ENCODE data around the gene KDM4B.

The KDM4B gene

GRCh38 chr19:5184930-5185329 is 216.0 kb downstream of the KDM4B start:
- in situ Hi-C loops (cut with HindIII; ENCODE audit: low sequenced_read_pairs): no loop called here
- TF ChIP-seq CTCF (IDR thresholded peaks at IDR 0.05; ENCODE audit: low read depth, low read length): no peak
- no peak for DNase-seq (ENCODE audit: low read depth, low spot score)
- H3K4me3 ChIP-seq (ENCODE audit: low read depth, low read length): no peak overlapping the region

DNA sequence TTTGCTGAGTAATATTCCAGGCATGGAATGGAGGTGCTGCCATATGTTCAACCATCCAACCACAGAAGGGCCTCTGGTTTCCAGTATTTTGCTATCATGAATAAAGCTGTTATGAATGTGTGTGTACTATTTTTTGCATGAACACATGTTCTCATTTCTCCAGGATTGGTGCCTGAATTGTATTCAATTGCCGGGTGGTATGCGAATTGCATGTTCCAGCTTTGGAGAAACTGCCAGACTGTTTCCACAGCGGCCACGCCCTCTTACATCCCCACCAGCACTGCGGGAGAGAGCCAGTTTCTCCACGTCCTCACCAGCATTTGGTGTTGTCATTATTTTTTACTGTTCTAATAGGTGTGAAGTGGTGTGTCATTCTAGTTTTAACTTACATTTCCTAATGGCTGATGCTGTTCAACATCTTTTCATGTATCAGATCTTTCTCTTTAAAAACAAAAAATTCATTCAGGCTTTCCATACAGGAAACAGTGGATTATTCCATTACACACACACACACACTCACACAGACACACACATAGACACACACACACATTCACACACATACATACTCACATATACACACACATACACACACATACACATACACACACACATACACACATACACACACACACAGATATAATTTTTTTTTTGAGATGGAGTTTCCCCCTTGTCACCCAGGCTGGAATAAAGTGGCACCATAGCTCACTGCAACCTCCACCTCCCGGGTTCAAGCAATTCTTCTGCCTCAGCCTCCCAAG is 217.6 kb downstream of the KDM4B start:
- TF ChIP-seq CTCF (IDR thresholded peaks at IDR 0.05; ENCODE audit: low read depth, low read length): no peak
- in situ Hi-C loops (cut with HindIII; ENCODE audit: low sequenced_read_pairs): no loop called here
- DNase-seq (ENCODE audit: low read depth, low spot score): peak; percentile 52

DNA sequence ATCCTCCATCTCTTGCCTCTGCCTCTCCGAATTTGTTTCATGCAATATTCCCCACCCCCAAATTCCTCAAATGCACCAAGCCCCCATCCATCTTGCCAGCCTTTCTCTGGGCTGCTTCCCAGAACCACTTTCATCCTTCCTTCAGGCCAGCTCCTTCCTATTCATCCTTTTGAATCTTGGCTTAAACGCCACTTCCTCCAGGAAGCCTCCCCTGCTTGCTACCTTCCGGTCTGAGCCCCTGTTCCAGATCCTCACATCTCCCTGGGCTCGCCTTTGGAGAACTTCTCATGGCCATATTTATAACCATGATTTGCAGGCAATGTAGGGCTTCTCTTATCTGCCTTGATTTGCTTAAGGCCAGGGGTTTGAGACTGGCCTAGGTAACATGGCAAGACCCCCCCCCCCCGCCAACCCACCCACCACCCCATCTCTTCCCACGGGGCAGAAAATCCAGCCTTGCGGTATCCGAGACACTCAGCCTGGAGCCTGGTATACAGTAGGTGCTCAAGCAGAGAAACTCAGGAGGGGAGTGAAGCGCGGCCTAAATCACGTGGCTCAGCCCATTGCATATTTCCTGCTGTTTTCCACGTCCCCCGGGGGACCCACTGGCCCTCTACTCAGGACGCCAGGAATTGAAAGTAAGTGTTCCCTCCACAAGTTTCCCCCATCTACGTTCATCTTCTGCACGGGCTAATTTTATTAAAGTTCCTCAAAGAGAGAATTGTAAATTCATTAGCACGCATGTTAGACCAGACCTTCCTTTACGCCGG is 219.8 kb downstream of the KDM4B start:
- DNase-seq (ENCODE audit: low read depth, low spot score): no peak
- no peak for TF ChIP-seq CTCF (IDR thresholded peaks at IDR 0.05; ENCODE audit: low read depth, low read length)
- in situ Hi-C loops (cut with HindIII; ENCODE audit: low sequenced_read_pairs): no loop called here
- H3K4me3 ChIP-seq (ENCODE audit: low read depth, low read length): no peak overlapping the region

More for the DNA sequence above, 217.6 kb downstream of the KDM4B start:
- no peak overlapping the region for H3K4me3 ChIP-seq (ENCODE audit: low read depth, low read length)

GRCh38 chr19:5189318-5189607 is 220.3 kb downstream of the KDM4B start:
- in situ Hi-C loops (cut with HindIII; ENCODE audit: low sequenced_read_pairs): no loop called here
- no peak for TF ChIP-seq CTCF (IDR thresholded peaks at IDR 0.05; ENCODE audit: low read depth, low read length)
- no peak for DNase-seq (ENCODE audit: low read depth, low spot score)
- no peak overlapping the region for H3K4me3 ChIP-seq (ENCODE audit: low read depth, low read length)

DNA sequence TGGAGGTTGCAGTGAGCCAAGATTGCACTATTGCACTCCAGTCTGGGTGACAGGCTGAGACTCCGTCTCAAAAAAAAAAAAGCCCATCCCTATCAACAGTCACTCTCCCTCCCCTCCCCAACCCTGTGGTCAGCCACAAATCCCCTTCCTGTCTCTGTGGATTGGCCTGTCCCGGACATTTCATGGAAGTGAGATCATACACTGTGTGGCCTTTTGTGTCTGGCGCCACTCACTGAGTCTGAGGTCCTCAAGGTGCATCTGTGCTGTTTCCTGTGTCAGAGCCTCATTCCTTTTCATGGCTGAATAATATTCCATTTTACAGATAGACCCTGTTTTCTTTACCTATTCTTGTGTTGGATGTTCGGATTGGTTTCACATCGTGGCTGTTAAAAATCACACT is 222.2 kb downstream of the KDM4B start:
- no peak overlapping the region for H3K4me3 ChIP-seq (ENCODE audit: low read depth, low read length)
- no peak for DNase-seq (ENCODE audit: low read depth, low spot score)
- in situ Hi-C loops (cut with HindIII; ENCODE audit: low sequenced_read_pairs): no loop called here
- no peak for TF ChIP-seq CTCF (IDR thresholded peaks at IDR 0.05; ENCODE audit: low read depth, low read length)

DNA sequence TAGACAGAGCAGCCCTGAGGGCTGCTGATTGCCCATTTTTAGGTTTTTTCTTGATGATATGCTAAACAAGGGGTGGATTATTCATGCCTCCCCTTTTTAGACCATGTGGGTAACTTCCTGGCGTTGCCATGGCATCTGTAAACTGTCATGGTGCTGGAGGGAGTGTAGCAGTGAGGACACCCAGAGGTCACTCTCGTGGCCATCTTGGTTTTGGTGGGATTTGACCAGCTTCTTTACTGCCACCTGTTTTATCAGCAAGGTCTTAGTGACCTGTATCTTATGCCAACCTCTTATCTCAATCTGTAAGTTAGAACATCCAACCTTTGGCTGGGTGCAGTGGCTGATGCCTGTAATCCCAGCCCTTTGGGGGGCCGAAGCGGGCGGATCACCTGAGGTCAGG is 223.7 kb downstream of the KDM4B start:
- no peak for TF ChIP-seq CTCF (IDR thresholded peaks at IDR 0.05; ENCODE audit: low read depth, low read length)
- in situ Hi-C loops (cut with HindIII; ENCODE audit: low sequenced_read_pairs): no loop called here
- no peak for DNase-seq (ENCODE audit: low read depth, low spot score)
- no peak overlapping the region for H3K4me3 ChIP-seq (ENCODE audit: low read depth, low read length)
